SH-SY5Y (cell line): Measurements from ENCODE around the gene MYL12B.

Source experiments
- GATA2 ChIP-seq: IDR thresholded peaks from 2 replicates; pipeline ENCODE4 v1.6.1; 2011; ENCODE audit warnings: mild to moderate bottlenecking, low read depth, low read length
- GATA3 ChIP-seq: IDR thresholded peaks from 2 replicates; pipeline ENCODE4 v1.6.1; 2011; ENCODE audit warnings: low read depth, mild to moderate bottlenecking, low read length, moderate library complexity

DNA sequence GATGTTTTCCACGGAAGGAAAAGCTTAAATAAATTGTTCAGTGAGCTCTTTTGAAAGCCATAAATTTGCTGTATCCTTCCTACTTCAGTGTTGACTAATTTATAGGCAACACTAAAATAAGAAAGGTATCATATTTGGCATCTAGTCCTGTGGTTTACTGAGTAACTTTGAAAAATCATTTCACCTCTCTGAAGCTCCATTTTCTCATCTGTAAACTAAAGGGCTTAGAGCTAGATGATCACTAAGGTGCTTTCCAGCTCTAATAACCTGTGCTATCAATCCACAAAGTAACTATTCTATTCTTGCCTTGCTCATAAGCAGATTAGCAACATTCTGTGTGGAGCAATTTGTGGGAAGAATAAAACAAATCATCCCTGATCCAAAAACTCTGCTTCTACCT lies 38.6 kb upstream of the MYL12B start:
- TF ChIP-seq GATA3: no peak
- no peak for TF ChIP-seq GATA2
